Astrocyte (in vitro differentiated cells and primary cell): ENCODE measurements around the gene DUS1L. TPM values are rescaled to one million over a fixed set of nuclear protein-coding genes. Genes with fewer than 3 reads are reported as not detected.

Source experiments
- DNase-seq: peaks from one replicate; pipeline ENCODE4 v3.0.0-alpha.2; 2010; ENCODE audit warnings: low read depth
- FAIRE-seq: peaks from 2 replicates; lab custom pipeline; 2011; peaks lifted over from hg19 to GRCh38; lab: Jason Lieb, UNC
- H2AFZ ChIP-seq: 2 replicates; pipeline ENCODE4 v1.6.0; 2012; ENCODE audit warnings: low read depth, low read length, inconsistent platforms
- H3K27ac ChIP-seq: 2 replicates; pipeline ENCODE4 v1.5.1; 2011; ENCODE audit warnings: low read depth, low read length, inconsistent platforms
- H3K27me3 ChIP-seq: 2 replicates; pipeline ENCODE4 v1.6.0; 2011; ENCODE audit warnings: low read length, inconsistent platforms; ENCODE audit not compliant: insufficient read depth
- H3K36me3 ChIP-seq: 2 replicates; pipeline ENCODE4 v1.5.1; 2011; ENCODE audit warnings: low read length, inconsistent platforms; ENCODE audit not compliant: insufficient read depth
- H3K4me1 ChIP-seq: 2 replicates; pipeline ENCODE4 v1.5.1; 2011; ENCODE audit warnings: low read length, inconsistent platforms; ENCODE audit not compliant: insufficient read depth
- H3K4me2 ChIP-seq: 2 replicates; pipeline ENCODE4 v1.6.0; 2012; ENCODE audit warnings: low read length, inconsistent platforms
- H3K4me3 ChIP-seq: 2 replicates; pipeline ENCODE4 v1.5.1; 2011; ENCODE audit warnings: low read depth, mild to moderate bottlenecking, low read length, inconsistent platforms; ENCODE audit not compliant: insufficient read depth
- H3K79me2 ChIP-seq: 2 replicates; pipeline ENCODE4 v1.6.0; 2012; ENCODE audit warnings: mild to moderate bottlenecking, low read length, inconsistent platforms; ENCODE audit not compliant: insufficient read depth
- H3K9ac ChIP-seq: 2 replicates; pipeline ENCODE4 v1.6.0; 2012; ENCODE audit warnings: mild to moderate bottlenecking, low read length, inconsistent platforms
- H3K9me3 ChIP-seq: 2 replicates; pipeline ENCODE4 v1.5.1; 2012; ENCODE audit warnings: low read depth, mild to moderate bottlenecking, low read length, inconsistent platforms; ENCODE audit not compliant: insufficient read depth
- H4K20me1 ChIP-seq: 2 replicates; pipeline ENCODE4 v1.6.0; 2012; ENCODE audit warnings: low read length, inconsistent platforms; ENCODE audit not compliant: insufficient read depth
- H3K27ac Mint-ChIP-seq: one replicate; pipeline ENCODE4 v1.8.0; 2021; ENCODE audit warnings: mild to moderate bottlenecking, mixed read lengths; ENCODE audit not compliant: unreplicated experiment
- H3K27me3 Mint-ChIP-seq: one replicate; pipeline ENCODE4 v1.8.0; 2021; ENCODE audit warnings: low read depth, mixed read lengths; ENCODE audit not compliant: unreplicated experiment
- H3K36me3 Mint-ChIP-seq: one replicate; pipeline ENCODE4 v1.8.0; 2021; ENCODE audit warnings: low read depth, mixed read lengths; ENCODE audit not compliant: unreplicated experiment
- H3K4me1 Mint-ChIP-seq: one replicate; pipeline ENCODE4 v1.8.0; 2021; ENCODE audit warnings: low read depth, mixed read lengths; ENCODE audit not compliant: unreplicated experiment
- H3K4me3 Mint-ChIP-seq: one replicate; pipeline ENCODE4 v1.8.0; 2021; ENCODE audit warnings: mild to moderate bottlenecking, moderate library complexity, mixed read lengths; ENCODE audit not compliant: unreplicated experiment
- H3K9me3 Mint-ChIP-seq: one replicate; pipeline ENCODE4 v1.8.0; 2021; ENCODE audit warnings: mild to moderate bottlenecking, mixed read lengths; ENCODE audit not compliant: unreplicated experiment
- CTCF ChIP-seq: IDR thresholded peaks from 2 replicates; pipeline ENCODE4 v1.5.1; 2011; ENCODE audit warnings: low read depth, mild to moderate bottlenecking, inconsistent platforms, low read length, moderate library complexity; ENCODE audit not compliant: insufficient read depth
- EZH2 ChIP-seq: IDR thresholded peaks from 2 replicates; pipeline ENCODE4 v1.6.1; 2012; ENCODE audit warnings: mild to moderate bottlenecking, low read length, inconsistent platforms; ENCODE audit not compliant: insufficient read depth
- total RNA-seq: library from RNA; stranded (reverse); gene quantifications from 2 replicates; pipeline ENCODE4 v1.2.1, GENCODE V29; 2021

DUS1L gene
- total RNA-seq, 1 donor from 2014 or later, result 55.1 TPM

- H3K27ac ChIP-seq, result no peak overlapping the region
- peaks cover 9% of the 10 kb centered on the region for H3K4me1 ChIP-seq
- H2AFZ ChIP-seq, result no peak overlapping the region
- Mint-ChIP-seq H3K4me1 (no peaks in the 10 kb centered on the region), H3K36me3 (peaks cover 3% of the 10 kb centered on the region), H3K27ac (no peak overlapping the region), H3K4me3 (no peak overlapping the region), H3K27me3 (no peaks in the 10 kb centered on the region), H3K9me3 (no peaks in the 10 kb centered on the region)
- H3K79me2 ChIP-seq, result peaks cover 31% of the 10 kb centered on the region
- FAIRE-seq (no peak), DNase-seq (no peak)
- H3K9ac ChIP-seq, result no peak overlapping the region
- no peak overlapping the region for H3K4me2 ChIP-seq
- TF ChIP-seq EZH2 (no peak), CTCF (no peak)
- no peak overlapping the region for H3K4me3 ChIP-seq
- no peaks in the 10 kb centered on the region for H3K27me3 ChIP-seq
- no peaks in the 10 kb centered on the region for H3K9me3 ChIP-seq
- H3K36me3 ChIP-seq, result peaks cover 5% of the 10 kb centered on the region
- peaks cover 54% of the 10 kb centered on the region for H4K20me1 ChIP-seq
Observed at GRCh38 chr17:82056729-82057621, 8.6 kb downstream of the DUS1L start.

GRCh38 chr17:82055965-82056728 lies 9.5 kb downstream of the DUS1L start:
- Histone ChIP-seq H3K4me2 (no peak overlapping the region), H3K4me3 (no peak overlapping the region), H3K27ac (no peak overlapping the region), H3K79me2 (peaks cover 34% of the 10 kb centered on the region), H3K9me3 (no peaks in the 10 kb centered on the region), H3K9ac (no peak overlapping the region), H3K4me1 (peaks cover 9% of the 10 kb centered on the region), H2AFZ (no peak overlapping the region), H3K27me3 (no peaks in the 10 kb centered on the region), H4K20me1 (peaks cover 54% of the 10 kb centered on the region), H3K36me3 (peaks cover 3% of the 10 kb centered on the region)
- FAIRE-seq, result no peak
- no peak overlapping the region for H3K4me3 Mint-ChIP-seq
- no peak overlapping the region for H3K27ac Mint-ChIP-seq
- DNase-seq, result no peak
- H3K4me1 Mint-ChIP-seq, result no peaks in the 10 kb centered on the region
- peaks cover 3% of the 10 kb centered on the region for H3K36me3 Mint-ChIP-seq
- no peaks in the 10 kb centered on the region for H3K9me3 Mint-ChIP-seq
- no peak for TF ChIP-seq EZH2
- no peak for TF ChIP-seq CTCF
- H3K27me3 Mint-ChIP-seq, result no peaks in the 10 kb centered on the region
